GM20431 (cell line): Measurements from ENCODE around the gene GADL1.

Experiments used
- in situ Hi-C: fragments of 300-500 bp; cut with MseI, MboI; formaldehyde crosslinking; loops from one replicate; pipeline ENCODE4 v1.15.0; 2020; ENCODE audit warnings: low sequenced_read_pairs; ENCODE audit not compliant: unreplicated experiment

GADL1 gene

DNA sequence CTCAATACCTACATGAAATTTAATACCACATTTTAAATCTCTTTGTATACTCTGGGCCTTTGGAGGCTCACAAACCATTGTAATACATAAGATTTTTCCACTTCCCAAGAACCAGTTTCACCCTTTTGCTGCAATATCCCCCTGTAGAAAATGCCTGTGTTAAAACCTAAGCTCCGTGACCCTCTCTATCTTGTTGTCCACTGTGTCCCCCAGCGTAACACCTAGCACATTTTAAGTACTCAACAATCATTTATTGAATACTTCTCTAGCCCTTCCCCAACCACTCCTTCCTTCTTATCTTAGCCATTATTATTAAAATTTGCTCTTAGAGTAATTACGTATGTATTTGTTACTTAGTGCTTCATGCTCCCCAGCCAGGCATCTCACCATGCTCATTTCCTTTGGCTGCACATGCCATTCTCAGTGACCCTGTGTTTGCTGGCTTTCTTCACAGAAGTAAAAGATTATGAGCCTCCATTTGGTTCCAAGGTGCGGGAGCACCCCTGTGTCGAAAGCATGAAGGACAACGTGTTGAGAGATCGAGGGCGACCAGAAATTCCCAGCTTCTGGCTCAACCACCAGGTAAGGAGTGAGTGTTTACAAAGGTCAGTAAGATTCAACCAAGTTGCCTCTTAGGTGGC lies 206.4 kb downstream of the GADL1 start:
- in situ Hi-C loops: no loop called here

DNA sequence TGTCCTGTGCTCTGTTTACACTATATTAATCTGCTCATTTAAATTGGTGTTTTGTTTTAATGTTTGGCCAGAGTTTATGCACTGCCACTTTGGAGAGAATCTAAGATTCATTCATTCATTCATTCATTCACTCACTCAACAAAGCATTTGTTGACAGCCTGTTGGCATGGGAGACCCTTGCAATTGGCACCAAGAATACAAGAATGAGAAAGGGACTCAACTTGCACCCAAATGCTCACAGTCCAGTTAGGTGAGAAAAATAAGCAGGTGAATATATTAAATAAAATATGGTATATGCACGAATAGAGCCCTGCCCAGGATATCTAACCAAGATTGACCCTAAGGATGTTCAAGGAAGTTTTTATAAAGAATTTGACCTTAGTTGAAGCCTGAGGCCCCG lies 207.7 kb downstream of the GADL1 start:
- in situ Hi-C loops: no loop called here

DNA sequence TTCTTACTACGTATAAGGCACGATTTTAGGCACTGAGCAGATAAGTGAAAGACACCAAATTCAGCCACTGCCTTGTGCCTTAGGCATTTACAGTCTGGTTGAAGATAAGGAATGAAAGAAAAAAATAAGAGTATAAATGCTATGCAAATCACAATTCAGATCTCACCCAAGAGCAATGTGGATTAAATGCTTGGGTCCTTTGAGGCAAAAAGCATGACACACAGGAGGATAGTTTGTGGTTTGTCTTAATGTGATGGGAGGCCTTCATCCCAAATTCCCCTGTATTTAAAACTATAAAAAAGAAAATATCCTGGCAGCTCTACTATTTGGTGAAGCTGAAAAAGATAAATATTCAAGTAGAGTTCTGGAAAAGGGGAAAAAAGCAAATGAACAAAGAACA lies 208.3 kb downstream of the GADL1 start:
- in situ Hi-C loops: no loop called here

DNA sequence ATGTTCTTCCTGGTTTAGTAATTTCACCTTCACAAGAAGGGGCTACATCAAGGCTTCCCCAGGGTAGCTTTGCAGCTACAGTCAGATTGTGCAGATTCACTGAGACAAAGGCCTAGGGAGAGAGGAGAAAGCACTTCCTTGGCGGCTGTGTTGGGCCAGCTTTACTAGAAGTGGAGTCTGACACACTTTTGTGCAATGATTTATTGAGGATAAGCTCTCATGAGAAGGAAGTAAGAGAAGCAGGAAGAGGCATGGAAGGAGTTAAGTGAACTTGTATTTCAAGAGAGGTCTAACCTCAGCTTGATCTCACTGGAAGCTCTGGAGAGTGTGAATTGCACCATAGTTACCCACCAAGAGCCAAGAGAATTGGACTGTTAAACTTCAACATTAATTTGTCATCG lies 209.2 kb downstream of the GADL1 start:
- in situ Hi-C loops: no loop called here

DNA sequence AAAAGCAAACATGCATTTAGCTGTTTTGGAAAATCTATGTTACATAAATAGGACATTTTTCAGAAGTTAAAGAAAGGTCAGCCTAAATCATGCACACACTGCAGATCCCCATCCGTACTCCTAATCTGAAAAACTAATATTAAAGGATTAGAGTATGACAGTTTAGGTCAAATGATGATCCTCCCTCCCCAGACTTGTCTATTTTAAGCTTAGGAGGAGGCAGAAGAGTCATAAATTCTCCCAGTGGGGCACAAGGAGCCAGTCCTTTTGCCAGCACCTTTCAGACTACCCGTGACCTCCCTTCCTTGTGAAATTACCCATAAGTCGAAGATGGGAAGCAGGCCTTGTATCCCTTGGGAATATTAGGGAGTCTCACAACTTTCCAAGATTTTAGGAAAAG lies 210.1 kb downstream of the GADL1 start:
- in situ Hi-C loops: no loop called here

DNA sequence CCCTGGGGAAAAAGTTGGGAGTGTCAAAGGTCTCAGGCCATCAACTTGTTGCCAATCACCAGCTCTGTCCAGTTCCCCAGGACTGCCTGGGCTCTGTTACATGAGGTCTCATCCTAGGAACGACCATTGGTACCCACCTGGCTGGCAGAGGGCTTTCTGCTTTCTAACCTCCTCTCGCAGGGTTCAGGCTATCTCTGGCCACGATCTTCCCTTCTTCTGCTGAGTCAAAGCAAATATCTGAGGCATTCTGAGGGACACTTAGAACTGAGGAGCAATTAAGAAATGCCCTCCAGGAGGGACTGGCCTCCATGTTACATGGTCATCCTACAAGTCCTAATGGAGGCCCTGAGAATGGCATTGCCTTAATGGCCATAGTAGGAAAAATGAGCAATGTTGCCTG lies 210.7 kb downstream of the GADL1 start:
- in situ Hi-C loops: no loop called here

DNA sequence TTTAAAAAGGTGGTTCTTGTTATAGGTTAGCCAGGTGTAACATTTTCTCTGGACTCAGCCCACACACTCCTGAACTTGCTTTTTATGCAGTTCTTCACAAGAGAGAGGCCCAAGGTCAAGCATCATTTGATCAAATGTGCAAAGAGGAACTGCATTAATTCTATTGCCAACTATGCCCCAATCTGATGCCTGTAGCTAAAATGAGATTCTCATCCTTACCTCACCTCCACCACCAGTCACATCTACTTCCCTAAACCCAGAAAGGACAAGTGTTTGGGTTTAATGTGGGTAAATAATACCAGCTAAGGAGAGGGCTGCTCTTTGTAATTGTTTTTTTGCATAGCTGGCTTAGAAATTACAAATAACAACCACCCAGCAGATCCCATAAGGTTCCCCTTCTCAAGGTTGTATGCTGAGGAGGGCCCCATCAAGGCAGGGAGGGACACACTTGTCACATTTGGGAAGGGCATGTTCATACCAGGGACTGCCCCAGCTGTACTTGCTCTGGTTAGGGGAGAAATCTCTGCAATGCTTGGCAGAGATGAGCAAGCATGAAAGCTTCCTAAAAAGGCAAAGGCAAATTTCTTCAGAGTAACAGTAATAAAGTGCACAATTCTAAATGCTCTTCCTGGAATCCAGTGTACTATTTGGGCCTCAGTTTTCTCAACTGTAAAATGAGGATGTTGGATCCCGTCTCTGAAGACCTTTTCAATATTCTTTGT lies 211.9 kb downstream of the GADL1 start:
- in situ Hi-C loops: no loop called here

DNA sequence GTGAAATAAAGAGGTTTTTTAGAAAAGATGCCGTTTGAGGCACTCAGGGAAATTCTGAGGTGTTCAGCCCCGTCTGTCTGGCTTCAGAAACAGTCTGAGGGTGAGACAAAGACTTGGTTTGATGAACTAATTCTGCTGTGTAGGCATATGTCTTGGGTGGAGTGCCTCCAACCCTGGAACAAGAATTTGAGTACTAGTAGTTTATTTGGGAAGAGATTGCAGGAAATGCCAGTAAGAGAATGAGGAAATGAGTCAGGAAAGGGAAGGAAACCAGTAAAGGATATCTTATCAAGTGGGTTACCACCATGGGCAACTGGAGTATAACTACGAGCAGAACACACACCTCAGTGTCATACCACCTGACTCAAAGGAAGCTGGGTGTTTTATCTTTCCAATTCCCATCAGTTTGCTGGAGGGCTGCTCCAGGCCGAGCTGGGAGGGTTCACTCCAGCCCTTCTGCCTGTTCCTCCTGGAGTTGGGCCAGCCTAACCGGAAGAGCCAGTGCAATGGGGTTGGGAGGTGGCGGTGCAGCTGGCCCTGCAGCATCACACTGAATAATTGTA lies 212.7 kb downstream of the GADL1 start:
- in situ Hi-C loops: no loop called here

DNA sequence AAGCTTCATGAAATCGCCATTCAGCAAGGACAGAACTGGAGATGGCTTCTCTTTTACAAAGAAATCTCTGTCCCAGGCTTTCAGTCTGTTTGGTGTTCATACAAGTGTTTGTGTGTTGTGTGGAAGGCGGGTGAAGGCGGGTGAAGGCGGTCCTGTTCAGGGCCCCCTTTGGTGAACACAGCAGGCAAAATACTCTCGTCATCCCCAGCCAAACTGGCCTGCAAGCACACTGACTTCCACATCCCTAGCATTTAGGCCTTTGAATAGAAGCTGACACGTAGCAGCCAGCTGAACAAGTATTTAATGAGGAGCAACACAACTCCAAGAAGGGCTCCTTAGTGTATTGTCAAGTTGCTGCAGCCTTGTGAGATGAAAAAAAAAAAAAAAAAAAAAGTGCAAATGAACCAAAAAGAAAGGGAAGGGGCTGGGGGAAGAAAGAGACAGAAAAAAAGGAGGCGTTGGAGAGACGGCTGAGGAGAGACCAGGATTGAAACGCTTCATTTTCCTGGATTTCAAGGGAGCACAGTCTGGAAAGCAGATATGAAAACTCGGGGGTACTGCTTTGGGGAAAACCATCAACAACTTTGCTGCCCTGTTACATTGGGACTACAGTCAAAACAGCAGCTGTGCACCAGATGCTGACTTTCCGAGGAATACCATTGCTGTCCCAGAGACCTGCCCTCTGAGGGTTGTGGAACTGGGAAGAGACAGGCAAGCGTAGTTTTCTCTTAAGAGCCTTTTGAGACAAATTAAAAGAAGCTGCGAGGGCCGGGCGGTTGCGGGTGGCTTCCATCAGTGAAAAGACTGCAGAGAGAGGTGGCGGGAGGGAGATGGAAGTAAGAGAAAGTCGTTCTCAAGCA lies 213.4 kb downstream of the GADL1 start:
- in situ Hi-C loops: no loop called here

DNA sequence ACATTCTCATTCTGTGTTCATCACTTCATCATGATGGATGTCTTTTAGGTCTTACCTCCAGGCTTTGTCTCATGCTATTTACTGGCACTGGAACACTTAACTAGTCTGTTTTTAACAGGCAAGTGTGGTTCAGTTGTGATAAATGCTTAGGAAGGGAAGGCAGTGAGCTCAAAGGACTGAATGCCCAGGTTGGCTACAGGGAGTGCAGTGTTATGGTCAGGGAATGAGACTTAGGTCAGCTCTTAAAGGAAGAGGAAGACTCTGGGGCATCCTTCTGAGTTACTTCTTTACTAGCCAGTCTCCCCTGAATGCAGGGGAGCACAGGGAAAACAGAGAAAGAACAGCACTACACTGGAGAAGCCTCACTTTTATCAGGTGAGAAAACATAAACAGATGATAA lies 215.4 kb downstream of the GADL1 start:
- in situ Hi-C loops: no loop called here

DNA sequence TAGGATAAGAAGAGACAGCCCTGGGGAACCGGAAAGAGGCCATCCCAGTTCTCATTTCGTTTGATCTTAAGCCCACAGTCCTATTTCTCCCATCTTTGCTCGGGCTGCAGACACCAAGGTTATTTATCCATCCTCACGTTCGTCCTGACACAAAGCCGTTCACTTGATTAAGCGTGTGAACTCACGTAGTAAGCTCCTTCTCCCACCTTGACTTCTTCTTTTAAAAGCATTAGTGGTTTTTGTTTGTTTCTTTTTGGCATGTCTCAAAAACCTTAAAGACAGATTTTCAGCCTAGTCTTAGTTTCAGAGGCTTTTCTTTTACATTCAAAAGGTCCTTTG lies 217.1 kb downstream of the GADL1 start:
- in situ Hi-C loops: no loop called here

DNA sequence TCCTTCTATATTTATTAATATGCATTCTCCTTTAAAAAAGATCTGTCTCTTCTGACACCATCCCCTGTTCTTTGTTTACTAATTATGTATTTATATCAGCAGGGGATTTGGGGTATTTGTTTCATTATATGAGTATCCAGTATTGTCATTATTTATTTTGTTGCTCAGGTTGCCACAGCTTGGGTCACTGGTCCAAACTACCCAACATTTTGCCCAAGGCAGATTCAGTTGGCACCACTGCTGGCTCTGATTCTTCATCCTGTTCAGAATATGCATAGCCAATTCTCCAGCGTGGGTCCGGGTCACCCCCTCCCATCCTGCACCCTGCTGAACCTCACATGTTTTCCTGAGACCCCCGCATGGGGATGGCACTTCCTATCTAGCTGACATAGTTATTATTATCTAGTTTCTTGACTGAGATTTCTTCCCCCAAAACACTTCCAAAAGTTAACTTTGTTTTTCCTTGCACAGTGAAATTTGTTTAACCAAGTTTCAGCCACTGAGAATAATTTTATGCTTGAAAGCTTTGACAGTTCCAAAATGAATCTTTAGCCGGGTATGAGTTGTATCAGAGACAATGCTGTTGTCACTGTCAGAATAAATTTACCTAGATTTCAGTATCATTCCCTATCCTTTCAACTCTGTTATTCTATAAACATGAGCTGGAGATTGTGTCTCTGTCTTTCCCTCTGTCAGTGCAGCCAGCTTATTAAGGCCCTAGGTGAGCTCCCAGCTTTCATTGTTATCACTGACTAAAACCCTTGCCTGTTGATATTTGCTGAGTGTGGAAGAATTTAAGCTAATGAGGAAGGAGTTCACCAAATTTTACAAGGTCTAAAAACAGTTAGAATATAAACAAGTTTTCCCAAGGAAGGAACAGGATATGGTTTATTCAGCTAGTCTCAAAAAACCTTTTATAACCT lies 217.8 kb downstream of the GADL1 start:
- in situ Hi-C loops: no loop called here
